Measurements from ENCODE around the gene CYP2A6. TPM values are rescaled to one million over a fixed set of nuclear protein-coding genes. Genes with fewer than 3 reads are reported as not detected.
"Not testable (repeated sequence)": the region's sequence is repeated elsewhere in the genome, so short reads cannot be mapped to it uniquely, and the experiment has no call there.

The CYP2A6 gene
- total RNA-seq, 1 experiment from 2014 or later: not detected

DNA sequence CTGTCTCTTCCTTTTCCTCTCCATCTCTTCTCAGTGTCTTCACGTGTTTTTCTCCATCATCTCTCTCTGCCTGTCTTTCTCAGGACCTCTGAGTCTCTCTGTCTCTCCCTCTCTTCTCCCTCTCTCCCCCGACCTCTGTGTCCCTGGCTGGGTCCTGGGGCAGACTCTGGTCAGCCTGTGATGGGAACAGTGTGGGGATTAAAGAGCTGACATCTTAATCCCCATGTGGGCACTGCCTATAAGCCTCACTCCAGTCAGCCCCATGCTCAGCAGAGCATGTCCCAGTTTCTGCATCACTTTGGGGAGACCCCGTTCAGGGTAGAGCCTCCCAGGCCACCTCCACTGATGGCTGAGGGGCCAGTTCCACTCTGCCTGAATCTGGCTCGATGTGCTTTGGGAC is 35.0 kb downstream of the CYP2A6 start:
- Mint-ChIP-seq H3K4me1 (ENCODE audit: low read depth, unreplicated experiment) (peaks cover 39% of the 10 kb centered on the region), H3K27me3 (ENCODE audit: unreplicated experiment) (peaks cover 36% of the 10 kb centered on the region), H3K36me3 (ENCODE audit: insufficient read depth, unreplicated experiment) (peaks cover 53% of the 10 kb centered on the region), H3K9me3 (ENCODE audit: low read depth, unreplicated experiment) (no peaks in the 10 kb centered on the region), H3K4me3 (ENCODE audit: low read depth, unreplicated experiment) (no peak overlapping the region), H3K27ac (ENCODE audit: unreplicated experiment) (no peak overlapping the region)
- no TSS peak for BruUV-seq (replicated peaks)
- TF ChIP-seq, protein P1, sequence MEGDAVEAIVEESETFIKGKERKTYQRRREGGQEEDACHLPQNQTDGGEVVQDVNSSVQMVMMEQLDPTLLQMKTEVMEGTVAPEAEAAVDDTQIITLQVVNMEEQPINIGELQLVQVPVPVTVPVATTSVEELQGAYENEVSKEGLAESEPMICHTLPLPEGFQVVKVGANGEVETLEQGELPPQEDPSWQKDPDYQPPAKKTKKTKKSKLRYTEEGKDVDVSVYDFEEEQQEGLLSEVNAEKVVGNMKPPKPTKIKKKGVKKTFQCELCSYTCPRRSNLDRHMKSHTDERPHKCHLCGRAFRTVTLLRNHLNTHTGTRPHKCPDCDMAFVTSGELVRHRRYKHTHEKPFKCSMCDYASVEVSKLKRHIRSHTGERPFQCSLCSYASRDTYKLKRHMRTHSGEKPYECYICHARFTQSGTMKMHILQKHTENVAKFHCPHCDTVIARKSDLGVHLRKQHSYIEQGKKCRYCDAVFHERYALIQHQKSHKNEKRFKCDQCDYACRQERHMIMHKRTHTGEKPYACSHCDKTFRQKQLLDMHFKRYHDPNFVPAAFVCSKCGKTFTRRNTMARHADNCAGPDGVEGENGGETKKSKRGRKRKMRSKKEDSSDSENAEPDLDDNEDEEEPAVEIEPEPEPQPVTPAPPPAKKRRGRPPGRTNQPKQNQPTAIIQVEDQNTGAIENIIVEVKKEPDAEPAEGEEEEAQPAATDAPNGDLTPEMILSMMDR (IDR thresholded peaks at IDR 0.05; ENCODE audit: unreplicated experiment): no peak
- no peak for DNase-seq
- CTCF ChIA-PET: interaction anchor here (0.6 kb wide), 1 partner anchor 152 kb away, joined by 3 read pairs; no protein-coding TSS in a partner anchor
- intact Hi-C loops (cut with micrococcal nuclease; ENCODE audit: unreplicated experiment): no loop called here

DNA sequence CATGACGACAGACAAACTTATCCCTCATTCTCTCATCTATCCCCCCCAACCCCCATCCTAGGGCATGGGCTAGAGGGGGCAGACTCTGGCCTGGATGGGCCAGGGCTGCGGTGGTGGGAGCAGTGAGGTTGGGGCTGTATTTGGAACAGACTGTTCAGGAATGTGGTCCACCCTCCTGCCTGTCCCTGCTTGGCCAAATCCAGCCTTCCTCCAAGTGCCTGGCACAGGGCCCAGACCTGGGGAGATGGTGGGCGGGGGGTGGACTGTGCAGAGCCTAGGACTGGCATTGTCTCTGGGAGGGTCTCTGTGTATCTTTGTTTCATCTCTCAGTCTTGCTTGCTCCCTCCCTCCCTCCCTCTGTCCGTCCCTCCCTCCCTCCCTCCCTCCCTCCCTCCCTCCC is 37.1 kb downstream of the CYP2A6 start:
- peak overlapping the region; percentile 68 for H3K27ac Mint-ChIP-seq (ENCODE audit: unreplicated experiment)
- TF ChIP-seq, protein P1 (IDR thresholded peaks at IDR 0.05; ENCODE audit: unreplicated experiment): no peak
- intact Hi-C loops (cut with micrococcal nuclease; ENCODE audit: unreplicated experiment): no loop called here

DNA sequence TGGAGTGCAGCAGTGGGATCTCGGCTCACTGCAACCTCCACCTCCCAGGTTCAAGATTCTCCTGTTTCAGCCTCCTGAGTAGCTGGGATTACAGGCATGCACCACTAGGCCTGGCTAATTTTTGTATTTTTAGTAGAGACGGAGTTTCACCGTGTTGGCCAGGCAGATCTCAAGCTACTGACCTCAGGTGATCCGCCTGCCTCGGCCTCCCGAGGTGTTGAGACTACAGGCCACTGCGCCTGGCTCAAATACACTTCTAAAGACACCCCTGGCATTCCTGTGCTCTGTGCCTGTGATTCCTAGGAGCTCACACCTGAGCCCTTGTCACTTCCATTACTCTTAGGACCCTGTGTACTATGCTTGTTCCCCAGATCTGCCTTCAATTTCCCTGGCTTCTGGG is 37.7 kb downstream of the CYP2A6 start:
- H3K27ac Mint-ChIP-seq (ENCODE audit: unreplicated experiment): peak overlapping the region; percentile 68
- peaks cover 36% of the 10 kb centered on the region for H3K27me3 Mint-ChIP-seq (ENCODE audit: unreplicated experiment)
- H3K9me3 Mint-ChIP-seq (ENCODE audit: low read depth, unreplicated experiment); intact Hi-C loops (cut with micrococcal nuclease; ENCODE audit: unreplicated experiment); DNase-seq; BruUV-seq (replicated peaks); CTCF ChIA-PET; H3K4me3 Mint-ChIP-seq (ENCODE audit: low read depth, unreplicated experiment): not testable (repeated sequence)
- H3K4me1 Mint-ChIP-seq (ENCODE audit: low read depth, unreplicated experiment): peaks cover 28% of the 10 kb centered on the region
- H3K36me3 Mint-ChIP-seq (ENCODE audit: insufficient read depth, unreplicated experiment): peaks cover 65% of the 10 kb centered on the region

More for the DNA sequence above, 37.1 kb downstream of the CYP2A6 start:
- Mint-ChIP-seq H3K4me3 (ENCODE audit: low read depth, unreplicated experiment) (peak overlapping the region; percentile 6), H3K27me3 (ENCODE audit: unreplicated experiment) (peaks cover 36% of the 10 kb centered on the region), H3K4me1 (ENCODE audit: low read depth, unreplicated experiment) (peaks cover 28% of the 10 kb centered on the region), H3K9me3 (ENCODE audit: low read depth, unreplicated experiment) (no peaks in the 10 kb centered on the region), H3K36me3 (ENCODE audit: insufficient read depth, unreplicated experiment) (peaks cover 63% of the 10 kb centered on the region)
- DNase-seq: no peak
- BruUV-seq (replicated peaks): no TSS peak
- CTCF ChIA-PET: interaction anchor here (0.5 kb wide), 1 partner anchor 160 kb away, joined by 3 read pairs; no protein-coding TSS in a partner anchor

DNA sequence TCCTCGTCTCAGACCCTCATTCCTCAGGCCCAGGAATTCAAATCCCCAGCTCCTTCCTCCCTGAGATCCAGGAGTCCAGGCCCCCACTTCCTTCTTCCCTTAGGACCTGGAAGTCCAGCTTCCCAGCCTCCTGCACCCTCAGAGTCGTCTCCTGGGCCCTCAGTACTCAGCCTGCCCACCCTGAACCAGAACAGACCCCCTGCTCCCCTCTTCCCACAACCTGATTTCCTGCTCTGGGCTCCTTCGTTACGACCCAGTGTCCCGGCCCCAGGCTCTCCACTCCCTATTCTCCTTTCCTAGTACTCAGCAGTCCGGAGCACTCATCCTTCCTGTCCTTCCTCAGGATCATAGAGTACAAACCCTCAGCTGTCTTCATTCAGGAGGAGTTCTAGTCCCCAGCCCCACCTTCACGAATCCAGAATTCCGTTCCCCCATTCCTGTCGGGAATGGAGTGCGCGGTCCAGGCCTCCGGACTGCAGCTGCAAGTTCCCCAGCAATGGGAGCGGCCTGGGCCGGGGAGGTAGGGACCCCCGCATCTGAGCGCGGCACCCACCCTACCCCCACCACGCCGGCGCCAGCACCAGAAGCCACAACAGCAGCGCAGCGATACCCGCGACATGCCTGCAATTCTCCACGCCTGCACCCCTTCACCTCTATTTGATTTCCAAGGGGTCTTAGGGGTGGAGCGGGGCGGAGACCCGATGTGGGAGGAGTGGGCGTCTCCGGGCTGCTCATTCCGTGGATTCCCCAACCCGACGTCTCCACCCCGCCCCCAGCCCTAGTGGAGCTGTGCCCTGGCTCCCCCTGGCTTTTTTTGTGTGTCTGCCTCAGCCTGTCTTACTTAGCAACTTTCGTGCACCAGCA is 38.5 kb downstream of the CYP2A6 start:
- Mint-ChIP-seq H3K4me1 (ENCODE audit: low read depth, unreplicated experiment) (peaks cover 35% of the 10 kb centered on the region), H3K36me3 (ENCODE audit: insufficient read depth, unreplicated experiment) (peaks cover 66% of the 10 kb centered on the region), H3K9me3 (ENCODE audit: low read depth, unreplicated experiment) (no peaks in the 10 kb centered on the region), H3K27ac (ENCODE audit: unreplicated experiment) (peak overlapping the region; percentile 68), H3K27me3 (ENCODE audit: unreplicated experiment) (peaks cover 36% of the 10 kb centered on the region), H3K4me3 (ENCODE audit: low read depth, unreplicated experiment) (peak overlapping the region; percentile 73)
- CTCF ChIA-PET: no interaction called here
- BruUV-seq (replicated peaks): no TSS peak
- TF ChIP-seq, protein P1 (IDR thresholded peaks at IDR 0.05; ENCODE audit: unreplicated experiment): no peak
- intact Hi-C loops (cut with micrococcal nuclease; ENCODE audit: unreplicated experiment): no loop called here
- DNase-seq: no peak

GRCh38 chr19:40810649-40811408 is 39.4 kb downstream of the CYP2A6 start:
- Mint-ChIP-seq H3K36me3 (ENCODE audit: insufficient read depth, unreplicated experiment) (peaks cover 75% of the 10 kb centered on the region), H3K4me1 (ENCODE audit: low read depth, unreplicated experiment) (peaks cover 44% of the 10 kb centered on the region), H3K27ac (ENCODE audit: unreplicated experiment) (peak overlapping the region; percentile 53), H3K4me3 (ENCODE audit: low read depth, unreplicated experiment) (peak overlapping the region; percentile 73), H3K27me3 (ENCODE audit: unreplicated experiment) (peaks cover 27% of the 10 kb centered on the region)
- H3K9me3 Mint-ChIP-seq (ENCODE audit: low read depth, unreplicated experiment); intact Hi-C loops (cut with micrococcal nuclease; ENCODE audit: unreplicated experiment); CTCF ChIA-PET; BruUV-seq (replicated peaks): not testable (repeated sequence)
- peak; percentile 72 for DNase-seq

All from Calu3 (cell line).